GM10847 (cell line): ENCODE measurements around the gene SPOCD1.

Experiments used
- POLR2A ChIP-seq: IDR thresholded peaks from 2 replicates; pipeline ENCODE4 v1.6.1; 2011; ENCODE audit not compliant: insufficient read length; ENCODE audit errors: extremely low read depth

SPOCD1 gene

DNA sequence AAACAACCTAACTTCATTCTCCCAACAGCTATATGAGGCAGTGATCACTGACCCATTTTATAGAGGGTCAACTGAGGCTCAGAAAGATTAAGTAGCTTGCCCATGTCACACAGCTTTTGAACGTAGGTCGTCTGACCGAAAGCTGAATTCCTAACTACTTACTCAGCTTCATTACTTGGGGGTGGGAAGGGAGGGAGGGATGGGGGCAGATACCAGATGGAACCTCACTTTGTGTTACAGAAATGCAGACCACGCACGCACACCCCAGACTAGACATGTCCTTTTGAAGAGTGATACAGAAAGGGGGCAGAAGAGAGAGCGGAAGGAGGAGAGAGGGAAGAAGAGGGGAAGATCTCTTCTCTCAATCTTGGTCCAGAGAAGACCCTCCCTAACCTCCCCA lies 53.9 kb downstream of the SPOCD1 start:
- no peak for TF ChIP-seq POLR2A

DNA sequence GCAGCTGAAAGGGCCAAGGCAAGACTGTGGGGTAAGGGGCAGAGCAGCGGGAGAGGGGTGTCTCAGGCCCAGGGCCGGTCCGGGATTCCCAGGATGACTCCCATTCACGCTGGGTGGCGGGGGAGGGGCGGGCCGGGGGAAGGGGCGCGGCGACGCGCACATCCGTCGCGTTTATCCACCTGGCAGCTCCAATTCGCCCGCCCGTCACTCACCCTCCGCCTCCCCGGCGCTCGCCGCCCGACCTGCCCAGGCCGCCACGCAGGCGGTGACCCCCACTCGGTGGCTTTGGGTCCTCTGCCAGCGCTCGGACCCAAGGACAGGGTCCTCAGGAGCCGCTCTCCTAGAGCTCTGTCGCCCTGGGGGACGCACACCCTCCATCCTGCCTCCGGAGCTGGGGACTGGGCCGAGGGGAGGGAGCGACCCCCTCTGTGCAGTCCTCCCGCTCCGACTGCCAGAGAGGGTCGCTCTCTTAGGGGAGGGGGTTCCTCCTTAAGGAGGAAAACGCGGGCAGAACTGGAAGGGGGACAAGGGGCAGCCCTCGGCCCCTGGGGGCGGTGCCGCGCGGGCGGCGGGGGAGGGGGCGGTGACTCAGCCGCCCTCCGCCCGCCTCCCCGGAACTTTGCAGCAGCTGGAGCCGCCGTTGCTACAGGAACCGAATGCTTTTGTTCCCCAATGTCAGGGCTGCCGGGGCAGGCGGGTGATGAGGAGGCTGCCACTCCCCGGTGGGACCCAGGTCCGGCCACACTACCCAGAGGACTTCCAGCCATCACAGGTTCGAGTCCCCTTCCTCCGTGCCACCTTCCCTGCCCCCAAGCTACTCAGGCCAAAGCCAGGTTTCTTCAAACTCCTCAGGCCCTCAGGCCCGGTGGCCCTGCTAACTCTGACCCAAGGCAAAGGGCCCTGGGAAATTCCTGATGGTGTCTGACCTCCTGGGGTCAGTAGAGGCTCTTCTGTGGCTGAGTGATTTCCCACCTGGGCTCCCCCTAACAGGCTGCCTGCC lies 55.1 kb downstream of the SPOCD1 start:
- TF ChIP-seq POLR2A, result no peak

DNA sequence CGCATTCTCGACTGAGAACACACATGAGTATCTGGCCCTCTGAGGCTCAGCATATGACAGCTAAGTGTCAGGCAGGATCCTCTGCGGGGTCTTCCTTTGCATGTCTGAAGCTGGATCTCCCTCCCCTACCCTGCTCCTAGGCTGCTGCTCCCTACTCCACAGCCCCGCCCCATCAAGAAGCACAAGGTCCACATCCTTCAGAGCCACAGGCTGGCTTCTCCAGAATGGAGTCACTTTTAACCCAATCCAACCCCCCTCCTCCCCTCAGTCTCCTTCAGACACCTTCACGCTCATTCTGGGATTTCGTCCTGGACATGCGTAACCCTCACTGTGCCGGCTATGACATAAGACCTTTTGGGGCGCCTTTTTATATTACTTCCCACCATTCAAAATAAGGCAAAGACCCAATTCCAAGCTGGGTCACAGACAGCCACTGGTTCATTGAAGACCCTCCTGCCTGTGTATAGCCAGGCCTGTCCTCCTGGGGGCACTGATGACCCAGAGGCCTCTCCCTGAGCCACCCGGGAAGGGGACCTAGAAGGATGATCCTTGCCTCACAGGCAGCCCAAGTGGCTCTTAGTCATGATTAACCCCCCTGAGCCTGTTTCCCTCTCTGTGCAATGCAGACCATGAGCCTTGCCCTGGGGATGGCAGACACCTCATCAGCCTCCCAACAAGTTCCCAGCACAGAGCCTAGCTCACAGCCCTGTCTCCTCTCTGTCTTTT lies 56.4 kb downstream of the SPOCD1 start:
- no peak for TF ChIP-seq POLR2A

DNA sequence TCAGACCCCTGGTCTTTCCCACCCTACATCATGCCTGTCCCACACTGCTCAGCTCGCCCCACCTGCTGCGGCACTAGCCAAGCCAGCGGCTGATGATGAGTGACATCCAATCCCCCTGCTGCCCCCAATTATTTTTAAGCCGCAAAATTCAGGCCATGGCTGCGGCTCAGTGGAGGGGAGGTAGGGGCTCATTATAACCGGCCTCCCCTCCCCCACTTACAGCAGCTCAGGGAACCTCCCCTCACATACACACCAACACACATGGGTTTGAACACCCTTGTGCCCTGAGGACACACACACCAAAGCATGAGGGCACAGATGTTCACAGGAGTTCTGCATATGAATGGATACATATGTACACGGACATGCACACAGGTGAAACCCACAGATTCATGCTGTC lies 57.0 kb downstream of the SPOCD1 start:
- no peak for TF ChIP-seq POLR2A

DNA sequence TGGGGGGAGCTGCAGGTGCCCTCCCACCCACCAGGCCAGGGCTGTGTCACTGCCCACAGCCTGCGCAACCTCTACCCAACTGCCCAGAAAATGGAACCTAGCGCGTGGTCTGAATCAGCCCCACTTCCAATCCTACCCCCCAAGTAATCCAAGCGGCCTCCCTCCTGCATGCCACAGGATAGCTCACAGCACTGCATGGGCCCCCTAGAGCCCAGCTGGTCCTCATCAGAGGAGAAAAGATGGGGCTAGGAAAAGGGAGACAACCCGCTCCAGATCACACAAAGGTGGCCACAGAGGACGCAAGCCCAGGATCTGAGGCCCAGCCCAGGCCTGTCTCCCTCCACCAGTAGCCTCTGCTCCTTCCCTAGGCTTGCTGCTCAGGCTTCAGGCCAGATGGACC lies 57.8 kb downstream of the SPOCD1 start:
- TF ChIP-seq POLR2A, result no peak

DNA sequence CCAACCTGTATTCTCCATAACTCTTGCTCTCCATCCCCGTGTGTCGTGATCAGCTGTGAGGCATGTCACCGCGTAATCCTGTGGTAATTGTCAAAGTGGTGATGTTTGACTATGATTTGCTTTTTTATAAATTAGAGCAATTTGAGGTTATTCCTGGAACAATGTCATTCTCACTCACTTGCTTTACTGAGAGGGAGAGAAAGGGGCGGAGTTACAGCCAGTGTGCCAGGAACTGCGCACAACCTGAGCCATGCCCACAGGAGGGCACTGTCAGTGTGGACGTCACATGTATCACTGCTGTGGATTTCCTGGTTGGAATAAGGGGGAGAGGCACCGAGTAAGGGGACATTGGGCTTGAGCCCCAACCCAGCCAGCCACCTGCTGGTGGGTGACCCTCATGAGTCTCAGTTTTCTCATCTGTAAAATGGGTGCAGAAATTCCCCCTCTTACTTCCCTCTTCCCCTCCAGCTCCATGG lies 58.6 kb downstream of the SPOCD1 start:
- TF ChIP-seq POLR2A, result no peak

DNA sequence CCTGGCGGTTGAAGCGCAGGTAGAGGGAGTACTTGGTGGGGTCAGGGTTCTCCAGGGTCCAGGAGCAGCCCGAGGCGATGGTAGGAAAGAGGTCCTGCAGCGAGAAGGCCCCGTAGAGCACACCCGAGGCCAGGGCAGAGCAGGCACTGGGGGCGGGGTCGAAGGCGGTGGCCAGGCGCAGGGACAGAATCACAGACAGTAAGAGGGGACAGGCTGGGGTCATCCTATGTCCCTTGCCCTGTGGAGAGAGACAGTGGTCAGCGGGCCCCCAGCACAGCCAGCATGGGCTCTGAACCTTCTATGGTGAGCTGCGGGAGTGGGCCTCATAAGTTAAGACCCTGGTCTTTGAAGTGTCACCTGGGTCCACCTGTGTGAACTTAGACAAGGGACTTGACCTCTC lies 59.2 kb downstream of the SPOCD1 start:
- no peak for TF ChIP-seq POLR2A

DNA sequence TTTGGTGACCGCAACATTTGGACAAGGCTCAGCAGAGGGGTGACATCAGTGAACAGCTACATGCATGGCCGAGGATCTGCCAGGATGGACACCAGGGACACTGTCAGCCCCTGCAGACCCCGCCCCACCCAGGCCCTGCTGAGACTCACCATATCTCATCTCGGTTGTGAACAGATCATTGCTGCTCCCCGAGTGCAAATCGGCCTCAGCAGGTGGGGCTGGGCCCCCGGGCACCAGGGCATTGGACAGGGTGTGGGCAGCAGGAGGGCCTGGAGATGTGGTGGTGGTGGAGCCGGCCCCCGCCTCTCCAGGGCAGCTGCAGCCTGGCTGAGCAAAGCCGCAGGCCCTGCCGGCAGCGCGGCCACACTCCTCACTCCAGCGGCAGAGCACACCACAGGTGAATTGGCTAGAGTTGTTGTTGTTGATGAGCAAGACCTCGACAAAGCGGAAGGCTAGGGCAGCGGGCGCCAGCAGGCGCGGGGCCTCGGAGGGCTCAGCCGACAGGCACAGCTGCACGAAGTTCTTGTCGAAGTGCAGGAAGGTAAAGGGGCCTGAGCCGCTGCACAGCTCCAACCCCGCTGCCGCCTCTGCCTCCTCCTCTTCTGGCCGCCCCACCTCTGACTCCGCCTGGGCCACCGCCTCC lies 59.9 kb downstream of the SPOCD1 start:
- no peak for TF ChIP-seq POLR2A

DNA sequence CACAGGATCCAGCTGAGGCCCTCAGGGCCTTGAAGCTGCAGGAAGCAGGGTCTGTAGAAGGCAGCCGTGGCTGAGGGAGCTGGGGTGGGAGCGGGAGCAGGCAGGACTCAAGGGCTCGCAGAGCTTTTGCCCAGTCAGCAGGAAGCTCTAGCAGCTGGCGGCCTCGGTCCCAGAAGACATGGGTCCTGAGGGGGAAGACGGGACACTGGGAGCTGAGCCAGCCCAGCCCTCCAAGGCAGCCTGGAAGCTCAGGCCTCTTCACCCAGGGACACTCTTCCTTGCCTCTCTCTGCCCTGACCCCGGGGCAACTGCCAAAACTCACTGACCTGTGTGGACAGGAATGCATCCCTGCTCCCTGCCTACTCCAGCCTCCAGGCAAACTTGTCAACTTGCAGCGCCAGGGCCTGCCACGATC lies 60.6 kb downstream of the SPOCD1 start:
- TF ChIP-seq POLR2A, result no peak

DNA sequence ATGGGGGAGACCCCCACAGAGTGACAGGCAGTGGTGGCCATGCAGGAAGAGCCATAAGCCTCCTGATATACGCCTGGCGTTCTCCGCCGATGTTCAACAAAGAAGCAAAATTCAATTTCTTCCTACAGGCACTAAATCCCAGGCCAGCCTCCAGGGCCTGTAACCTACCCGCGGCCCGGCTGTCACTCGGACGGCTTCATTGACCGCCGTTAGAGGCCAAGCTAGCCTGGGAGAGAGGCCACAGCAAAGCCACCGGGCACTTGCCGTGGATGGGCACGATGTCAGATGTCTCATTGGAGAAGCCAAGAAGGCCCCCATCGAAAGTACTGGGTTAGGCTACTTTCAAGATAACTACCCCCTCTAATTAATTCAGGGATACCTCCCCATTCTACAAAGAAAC lies 61.4 kb downstream of the SPOCD1 start:
- no peak for TF ChIP-seq POLR2A

DNA sequence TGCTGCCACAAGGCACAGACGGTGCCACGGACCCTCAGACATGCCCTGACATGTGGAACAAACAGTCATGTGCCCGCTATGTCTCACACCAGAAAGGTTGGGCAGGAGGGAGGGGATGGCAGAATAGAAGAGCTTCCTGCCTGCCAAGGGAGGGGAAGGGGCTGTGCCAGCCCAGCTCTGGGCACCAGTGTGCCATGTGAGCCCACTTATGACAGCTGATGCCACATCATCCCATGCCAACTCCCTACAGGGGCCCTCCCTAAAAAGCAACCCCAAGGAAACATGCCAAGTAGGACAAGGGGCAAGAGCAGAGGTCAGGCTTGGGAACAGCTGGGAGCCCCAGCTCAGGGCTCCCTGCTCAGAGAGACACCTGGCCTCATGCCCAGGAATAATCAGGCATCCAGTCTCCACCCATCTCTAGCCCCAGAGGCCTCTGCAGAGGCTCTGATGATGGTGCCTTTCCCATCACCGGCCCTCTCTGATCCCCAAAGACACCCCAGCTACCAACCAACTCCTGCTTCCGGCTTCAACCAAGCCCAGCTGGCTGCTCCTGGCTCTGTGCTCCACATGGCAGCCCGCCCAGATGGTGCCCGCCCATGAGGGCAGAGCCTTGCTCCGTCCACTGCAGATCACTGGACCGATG lies 62.0 kb downstream of the SPOCD1 start:
- TF ChIP-seq POLR2A, result no peak

DNA sequence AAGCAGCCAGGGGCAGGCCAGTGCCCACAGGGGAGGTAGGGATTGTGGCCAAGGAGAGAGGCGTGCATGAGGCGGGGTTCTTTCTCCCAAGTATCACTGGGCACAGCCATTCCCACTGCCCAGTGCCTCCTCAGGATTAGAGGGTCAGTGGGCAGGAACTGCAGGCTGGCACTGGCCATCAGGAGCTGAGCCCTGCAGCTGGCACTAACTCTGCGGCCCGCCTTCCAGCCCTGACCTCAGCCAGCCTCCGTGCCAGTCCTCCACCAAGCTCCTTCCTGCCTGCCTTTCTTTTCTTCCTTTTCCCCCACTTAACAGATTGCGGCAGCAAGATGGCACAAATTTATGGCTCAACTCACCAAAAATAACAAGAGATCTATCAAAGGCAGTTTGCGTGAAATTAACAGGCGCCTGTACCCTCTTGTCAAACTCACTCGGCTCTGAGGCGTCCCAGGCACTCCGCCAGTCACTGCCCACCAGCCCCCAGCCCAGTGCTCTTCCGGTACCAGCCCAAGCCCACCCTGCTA lies 62.8 kb downstream of the SPOCD1 start:
- TF ChIP-seq POLR2A, result no peak

DNA sequence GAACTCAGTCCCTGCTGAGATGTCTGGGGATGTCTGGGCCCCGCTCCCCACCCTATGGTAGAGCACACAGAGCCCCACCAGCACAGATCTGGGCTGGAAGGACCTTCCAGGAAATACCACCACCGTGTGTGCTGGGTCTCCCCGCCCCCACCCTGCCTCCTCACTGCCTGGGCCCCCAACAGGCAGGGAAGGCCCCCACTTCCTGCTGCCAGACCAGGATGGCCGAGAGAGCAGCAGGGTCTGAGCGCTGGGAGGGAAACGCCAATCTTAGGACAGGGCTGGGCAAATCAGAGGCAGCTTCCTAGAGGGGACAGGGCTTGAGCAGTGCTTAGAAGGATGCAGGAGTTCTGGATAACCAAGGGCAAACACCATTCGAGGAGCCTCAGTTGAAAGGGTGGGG lies 63.6 kb downstream of the SPOCD1 start:
- no peak for TF ChIP-seq POLR2A

DNA sequence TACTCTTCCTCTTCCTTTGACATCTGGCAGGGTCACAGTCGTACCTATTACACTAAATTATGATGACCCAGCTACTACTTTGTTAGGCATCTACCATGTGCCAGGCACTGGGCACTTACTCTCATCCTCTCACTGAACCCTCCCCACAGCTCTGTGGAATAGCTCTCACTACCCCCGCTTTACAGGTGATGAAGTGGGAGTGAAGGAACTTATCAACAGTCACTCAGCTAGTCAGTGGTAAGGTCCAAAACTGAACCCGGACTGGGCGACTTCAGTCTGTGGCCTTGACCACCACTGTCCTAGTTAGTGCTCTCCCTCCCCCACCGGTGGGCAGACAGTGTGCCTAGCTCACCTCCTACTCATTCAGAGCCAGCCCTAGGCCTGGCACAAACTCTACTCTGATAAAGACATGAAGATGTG lies 64.0 kb downstream of the SPOCD1 start:
- no peak for TF ChIP-seq POLR2A

DNA sequence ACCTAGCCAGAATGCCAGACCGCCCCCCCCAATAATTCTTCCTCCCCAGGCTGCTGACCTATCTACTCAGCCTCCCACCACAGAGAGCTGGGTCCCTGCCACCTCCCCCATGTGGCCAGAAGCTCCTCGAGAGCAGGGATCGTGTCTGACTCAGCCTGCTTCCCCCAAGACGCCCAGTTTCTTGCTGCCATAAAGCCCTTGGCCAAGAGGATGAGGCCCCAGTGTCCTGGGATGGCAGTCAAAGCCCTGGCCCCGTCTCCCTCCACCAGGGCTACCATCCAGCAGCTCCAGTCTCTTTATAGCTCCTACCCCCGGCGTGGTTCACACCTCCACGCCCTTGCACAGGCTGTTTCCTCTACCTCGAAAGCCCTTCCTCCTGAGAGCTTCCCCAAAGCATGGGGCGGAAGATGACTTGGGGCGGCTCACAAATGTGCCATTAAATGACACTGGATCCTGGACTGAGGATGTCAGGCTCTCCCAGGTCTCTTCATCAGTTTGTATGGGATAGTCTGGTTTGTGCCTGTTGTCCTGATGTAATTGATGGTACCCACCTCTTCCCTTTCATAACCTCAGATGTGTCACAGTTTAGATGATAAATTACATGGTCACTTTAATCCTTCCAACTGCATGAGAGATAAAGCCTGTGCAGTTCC lies 64.8 kb downstream of the SPOCD1 start:
- TF ChIP-seq POLR2A, result no peak
